ENCODE measurements around the gene PDE9A.

DNA sequence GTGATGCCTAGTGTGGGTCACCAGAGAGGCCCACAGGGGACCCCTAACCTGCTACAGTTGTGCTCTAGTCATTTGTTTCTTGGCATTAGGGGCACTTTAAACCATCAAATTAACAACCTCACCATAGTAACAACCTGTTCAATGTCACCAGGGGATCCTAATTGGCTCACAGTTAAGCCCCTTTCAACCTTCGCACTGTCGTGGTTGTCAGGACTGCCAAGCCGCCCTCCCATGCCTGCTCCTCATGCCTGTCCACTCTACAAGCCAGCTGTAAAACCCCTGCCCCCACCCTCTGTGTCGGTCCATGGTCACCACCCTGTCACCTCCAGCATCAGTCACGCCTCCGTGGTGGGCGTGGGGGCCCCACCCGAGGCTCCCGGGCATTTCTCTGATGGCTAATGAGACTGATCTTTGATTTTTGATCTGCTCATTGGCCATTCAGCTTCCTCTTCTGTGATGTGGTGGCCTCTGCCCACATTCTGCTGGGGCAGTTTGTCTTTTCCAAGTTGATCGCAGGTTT lies 129.4 kb downstream of the PDE9A start:
- TF ChIP-seq POLR2A (IDR thresholded peaks at IDR 0.05; ENCODE audit: low read depth, low read length) (no peak), POLR2AphosphoS5 (IDR thresholded peaks at IDR 0.05; ENCODE audit: low read depth, low read length) (no peak)

Data from GM12892 (cell line).